TTC549 (cell line): Measurements from ENCODE around the gene OR1I1.
"Not testable (repeated sequence)": the region's sequence is repeated elsewhere in the genome, so short reads cannot be mapped to it uniquely, and the experiment has no call there.

ENCODE experiments used
- FAIRE-seq: peaks from 2 replicates; lab custom pipeline; 2012; peaks lifted over from hg19 to GRCh38; lab: Jason Lieb, UNC

OR1I1 gene

GRCh38 chr19:15081911-15082310 is at the start of gene OR1I1:
Gene OR1I1 (plus strand): TSS chr19:15082211. CDS start chr19:15087066, 4,855 bp downstream.
- FAIRE-seq, result no peak

DNA sequence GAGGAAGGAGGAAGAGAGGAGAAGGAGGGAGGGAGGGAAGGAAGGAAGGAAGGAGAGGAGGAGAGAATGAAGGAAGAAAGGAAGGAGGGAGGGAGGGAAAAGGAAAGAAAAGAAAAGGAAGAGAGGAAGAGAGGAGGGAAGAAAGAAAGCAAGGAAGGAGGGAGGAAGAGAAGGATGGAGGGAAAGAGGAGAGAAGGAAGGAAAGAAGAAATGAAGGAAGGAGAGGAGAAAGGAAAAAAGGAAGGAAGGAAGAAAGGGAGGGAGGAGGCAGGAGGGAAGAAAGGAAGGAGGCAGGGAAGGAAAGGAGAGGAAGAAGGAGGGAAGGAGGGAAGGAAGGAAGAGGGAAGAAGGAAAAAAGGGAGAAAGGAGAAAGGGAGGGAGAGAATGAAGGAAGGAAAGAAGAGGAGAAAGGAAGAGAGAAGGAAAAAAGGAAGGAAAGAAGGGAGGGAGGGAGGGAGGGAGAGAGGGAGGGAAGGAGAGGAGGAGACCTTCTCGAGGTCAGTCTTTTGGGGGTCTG is 46.2 kb upstream of the OR1I1 start:
- FAIRE-seq, result no peak

DNA sequence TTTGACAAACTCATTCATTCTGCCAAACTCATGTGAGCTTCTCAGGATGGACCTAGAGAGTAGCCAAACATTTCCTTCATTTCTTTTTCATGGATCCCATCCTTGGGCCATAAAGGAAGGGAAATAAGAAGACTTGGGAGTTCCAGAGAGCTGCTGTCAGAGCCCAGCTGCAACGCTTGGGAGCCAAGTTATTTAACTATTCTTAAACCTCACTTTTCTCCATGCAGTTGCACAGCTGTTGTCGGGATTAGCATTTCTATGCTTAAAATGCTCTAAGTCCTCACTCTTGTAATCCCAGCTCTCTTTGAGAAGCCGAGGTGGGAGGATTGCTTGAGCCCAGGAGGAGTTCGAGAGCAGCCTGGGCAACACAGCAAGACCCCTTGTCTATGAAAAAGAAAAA is 44.4 kb upstream of the OR1I1 start:
- no peak for FAIRE-seq

GRCh38 chr19:15038294-15038693 is 43.7 kb upstream of the OR1I1 start:
- FAIRE-seq, result no peak

- no peak for FAIRE-seq
These were observed 40.0 kb upstream of the OR1I1 start for GRCh38 chr19:15042003-15042402.

GRCh38 chr19:15042826-15043225 is 39.2 kb upstream of the OR1I1 start:
- FAIRE-seq, result no peak

DNA sequence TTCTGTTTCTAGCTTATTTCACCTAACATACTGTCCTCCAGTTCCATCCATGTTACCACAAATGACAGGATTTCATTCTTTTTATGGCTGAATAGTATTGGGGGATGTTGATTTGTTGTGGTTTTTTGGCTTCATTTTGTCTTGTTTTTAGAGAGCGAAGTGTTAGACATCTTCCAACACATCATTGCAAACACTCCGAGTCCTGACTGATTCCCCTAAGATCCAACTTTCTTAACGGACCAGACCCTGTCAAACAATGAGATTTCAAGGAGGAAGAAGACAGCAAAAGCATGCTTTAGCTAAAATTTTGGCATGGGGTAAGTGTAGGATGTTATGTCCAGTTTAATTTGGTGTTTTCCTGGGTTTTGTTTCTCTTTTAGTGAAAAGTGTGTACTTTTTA is 36.5 kb upstream of the OR1I1 start:
- FAIRE-seq, result no peak

DNA sequence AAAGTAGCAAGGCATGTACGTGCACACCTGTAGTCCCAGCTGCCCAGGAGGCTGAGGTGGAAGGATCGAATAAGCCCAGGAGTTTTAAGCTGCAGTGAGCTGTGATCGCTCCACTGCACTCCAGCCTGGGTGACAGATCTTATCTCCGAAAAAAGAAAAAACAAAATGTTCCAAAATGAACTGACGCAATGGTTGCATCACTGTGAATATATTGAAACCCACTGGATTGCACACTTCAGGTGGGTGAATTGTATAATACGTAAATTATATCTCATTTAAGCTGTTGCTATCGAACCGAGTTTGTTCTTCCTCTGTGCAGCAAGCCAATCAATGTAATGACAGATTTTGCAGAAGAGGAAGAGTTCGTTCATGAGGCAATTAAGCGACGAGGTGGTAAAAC is 34.3 kb upstream of the OR1I1 start:
- FAIRE-seq, result no peak

DNA sequence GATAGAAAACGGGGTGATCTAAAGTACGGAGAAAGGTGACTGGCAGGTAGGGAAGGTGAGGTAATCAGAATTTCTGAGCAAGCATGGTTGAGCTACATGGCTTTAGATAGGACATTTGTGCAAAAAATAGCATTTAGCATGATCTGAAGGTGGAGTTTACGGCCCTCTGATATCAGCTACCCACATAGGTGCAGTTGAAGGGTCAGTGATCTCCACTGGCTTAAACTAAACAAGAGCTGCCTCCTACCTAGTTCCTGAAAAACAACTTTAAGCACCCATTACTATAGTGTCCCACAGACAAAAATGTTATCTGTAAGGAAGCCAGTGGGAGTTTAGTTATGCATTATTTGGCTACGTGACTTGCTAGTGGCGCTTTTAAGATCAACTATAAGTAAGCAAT is 33.9 kb upstream of the OR1I1 start:
- no peak for FAIRE-seq

GRCh38 chr19:15048885-15049541 is 33.0 kb upstream of the OR1I1 start, which contains the start of gene CASP14:
Gene CASP14 (plus strand): TSS chr19:15049480. CDS start chr19:15052252, 2,772 bp downstream.
- no peak for FAIRE-seq

DNA sequence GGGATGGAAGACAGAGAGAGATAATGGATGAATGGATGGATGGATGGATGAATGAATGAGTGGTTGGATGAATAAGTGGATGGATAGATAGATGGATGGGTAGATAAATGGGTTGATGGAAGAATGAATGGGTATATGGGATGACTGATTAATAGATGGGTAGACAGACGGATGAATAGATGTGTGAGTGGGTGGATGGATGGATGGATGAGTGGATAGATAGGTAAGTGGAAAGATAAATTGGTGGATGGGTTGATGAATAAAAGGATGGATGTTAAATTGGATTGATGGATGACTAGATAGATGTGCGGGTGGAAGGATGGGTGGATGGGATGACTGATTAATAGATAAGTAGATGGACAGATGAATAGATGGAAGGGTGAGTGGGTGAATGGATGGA is 31.4 kb upstream of the OR1I1 start:
- FAIRE-seq, result no peak

- no peak for FAIRE-seq
These were observed 20.0 kb upstream of the OR1I1 start for GRCh38 chr19:15062036-15062435.

DNA sequence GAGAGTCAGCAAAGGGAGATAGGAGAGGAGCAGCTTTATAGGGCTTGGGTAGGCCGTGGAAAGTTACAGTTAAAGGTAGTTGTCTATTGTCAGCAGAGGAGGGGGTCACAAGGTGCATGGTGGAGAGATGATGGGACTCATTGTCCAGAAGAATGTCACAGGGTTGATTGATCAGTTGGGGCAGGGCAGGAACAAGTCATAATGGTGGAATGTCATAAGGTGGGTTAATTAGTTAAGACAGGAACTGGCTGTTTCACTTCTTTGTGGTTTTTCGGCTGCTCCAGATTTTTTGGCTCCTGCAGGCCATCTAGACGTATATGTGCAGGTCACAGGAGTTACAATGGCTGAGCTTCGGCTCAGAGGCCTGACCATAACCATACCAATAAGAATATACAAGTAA is 11.6 kb upstream of the OR1I1 start:
- FAIRE-seq, result not testable (repeated sequence)

DNA sequence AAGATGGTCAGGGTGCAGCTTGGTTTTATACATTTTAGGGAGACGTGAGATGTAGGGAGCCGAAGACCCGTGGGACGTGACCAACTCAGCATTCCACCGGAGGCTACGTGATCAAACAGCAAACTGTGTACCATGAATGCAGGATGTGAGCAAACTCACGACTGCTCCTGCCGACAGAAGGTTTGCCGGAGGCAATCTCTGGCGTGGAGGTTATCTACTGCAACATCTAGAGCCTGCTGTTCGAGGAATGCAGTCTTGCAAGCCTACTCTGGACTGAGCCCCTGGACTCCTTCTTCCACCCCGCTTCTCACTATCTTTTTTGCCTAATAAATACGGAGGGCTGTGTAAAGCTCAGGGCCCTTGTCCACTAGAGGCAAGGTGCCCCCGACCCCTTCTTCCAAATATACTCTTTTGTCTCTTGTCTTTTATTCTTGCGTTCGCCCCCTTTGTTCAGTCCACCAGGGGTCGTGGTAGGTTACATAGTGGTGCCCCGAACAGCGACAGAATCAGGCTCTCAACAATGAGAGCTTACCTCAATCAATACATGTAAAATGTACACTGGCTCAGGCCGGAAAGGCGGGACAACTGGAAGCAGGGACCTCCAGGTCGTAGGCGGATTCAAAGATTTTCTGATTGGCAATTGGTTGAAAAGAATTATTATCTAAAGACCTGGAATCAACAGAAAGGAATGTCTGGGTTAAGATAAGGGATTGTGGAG is 8.9 kb upstream of the OR1I1 start:
- FAIRE-seq, result no peak

- FAIRE-seq, result no peak
These were observed 7.6 kb upstream of the OR1I1 start for GRCh38 chr19:15074371-15074770.

GRCh38 chr19:15075806-15076205 is 6.2 kb upstream of the OR1I1 start:
- FAIRE-seq, result no peak

- FAIRE-seq, result not testable (repeated sequence)
These were observed 2.0 kb upstream of the OR1I1 start for GRCh38 chr19:15080002-15080401.

- no peak for FAIRE-seq
These were observed 5.2 kb downstream of the OR1I1 start for GRCh38 chr19:15087182-15087581.

GRCh38 chr19:15091918-15092753 is 10.1 kb downstream of the OR1I1 start:
- peak; percentile 40 for FAIRE-seq

GRCh38 chr19:15093001-15093400 is 11.0 kb downstream of the OR1I1 start:
- FAIRE-seq, result no peak

DNA sequence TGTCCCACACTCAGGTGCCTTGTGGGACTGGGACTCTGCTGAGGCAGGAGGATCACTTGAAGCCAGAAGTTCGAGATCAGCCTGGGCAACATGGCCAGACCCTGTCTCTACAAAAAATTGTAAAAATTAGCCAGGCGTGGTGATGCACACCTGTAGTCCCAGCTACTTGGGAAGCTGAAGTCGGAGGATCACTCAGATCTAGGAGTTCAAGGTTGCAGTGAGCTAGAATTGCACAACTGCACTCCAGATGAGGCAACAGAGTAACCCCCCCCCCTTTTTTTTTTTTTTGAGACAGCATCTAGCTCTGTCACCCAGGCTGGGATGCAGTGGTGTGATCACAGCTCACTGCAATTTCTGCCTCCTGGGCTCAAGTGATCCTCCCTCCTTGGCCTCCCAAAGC is 14.2 kb downstream of the OR1I1 start:
- FAIRE-seq, result no peak

DNA sequence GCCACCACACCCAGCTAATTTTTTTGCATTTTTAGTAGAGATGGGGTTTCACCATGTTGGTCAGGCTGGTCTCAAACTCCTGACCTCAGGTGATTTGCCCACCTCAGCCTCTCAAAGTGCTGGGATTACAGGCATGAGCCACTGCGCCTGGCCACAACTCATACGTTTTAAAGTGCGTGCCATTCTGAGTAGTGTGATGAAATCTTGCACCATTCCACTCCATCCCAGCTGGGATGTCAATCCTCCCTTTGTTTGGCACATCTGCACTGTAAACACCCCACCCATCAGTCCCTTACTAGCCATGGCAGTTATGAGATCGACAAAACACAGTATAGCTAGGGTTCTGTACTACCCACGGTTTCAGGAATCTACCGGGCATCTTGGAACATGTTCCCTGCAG is 16.0 kb downstream of the OR1I1 start:
- not testable (repeated sequence) for FAIRE-seq

DNA sequence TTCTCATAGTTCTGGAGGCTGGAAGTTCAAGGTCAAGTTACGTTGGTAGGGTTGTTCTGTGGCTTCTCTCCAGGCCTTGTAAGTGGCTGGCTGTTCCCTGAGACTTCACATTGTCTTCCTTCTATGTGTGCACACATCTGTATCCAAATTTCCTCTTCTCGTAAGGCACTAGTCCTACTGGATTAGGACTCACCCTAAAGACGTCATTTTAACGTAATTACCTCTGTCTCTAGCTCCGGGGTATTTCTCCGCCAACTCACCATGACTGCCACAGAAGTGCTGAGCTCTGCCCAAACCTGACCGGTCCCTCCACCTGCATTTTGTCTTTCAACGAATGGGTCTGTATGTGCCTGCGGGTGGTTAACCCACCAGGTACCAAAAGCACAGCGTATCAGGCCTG is 16.4 kb downstream of the OR1I1 start:
- FAIRE-seq, result no peak
